CD14-positive monocyte (primary cell): ENCODE results near the gene LYSMD3. TPM values are rescaled to one million over a fixed set of nuclear protein-coding genes. Genes with fewer than 3 reads are reported as not detected.

Experiments
- DNase-seq, 3 donors: peaks; one replicate each; pipeline ENCODE4 v3.0.0-alpha.2; 2011 to 2022
- H2AFZ ChIP-seq: 2 replicates; pipeline ENCODE4 v1.6.0; 2012; ENCODE audit warnings: mild to moderate bottlenecking, low read depth, low read length, inconsistent platforms; ENCODE audit not compliant: insufficient read depth, poor library complexity, severe bottlenecking
- H3K27ac ChIP-seq, 2 donors: 1 replicate in 1 of 2; 2 replicates in 1 of 2; pipeline ENCODE4 v1.5.1; 2012 to 2013; ENCODE audit warnings: low read length in 2 of 2, control low read depth in 1 of 2, inconsistent platforms in 1 of 2, low read depth in 1 of 2, mild to moderate bottlenecking in 1 of 2
- H3K27me3 ChIP-seq, 2 donors: one replicate each; pipeline versions ENCODE4 v1.6.0 to v1.6.1; 2011 to 2013; ENCODE audit warnings: low read length in 2 of 2; ENCODE audit not compliant: control insufficient read depth in 2 of 2, insufficient read depth in 2 of 2
- H3K36me3 ChIP-seq, 2 donors: replicated peaks in 1 of 2; 1 replicate in 1 of 2; 2 replicates in 1 of 2; pipeline versions ENCODE4 v1.5.1 to v1.6.1; 2012 to 2013; ENCODE audit warnings: low read length in 2 of 2, control low read depth in 1 of 2, inconsistent platforms in 1 of 2, mild to moderate bottlenecking in 1 of 2; ENCODE audit not compliant: insufficient read depth in 2 of 2, control insufficient read depth in 1 of 2
- H3K4me1 ChIP-seq, 2 donors: 1 replicate in 1 of 2; 2 replicates in 1 of 2; pipeline versions ENCODE4 v1.5.1 to v1.6.1; 2012 to 2013; ENCODE audit warnings: low read length in 2 of 2, control low read depth in 1 of 2, inconsistent platforms in 1 of 2, mild to moderate bottlenecking in 1 of 2, moderate library complexity in 1 of 2; ENCODE audit not compliant: insufficient read depth in 2 of 2, control insufficient read depth in 1 of 2
- H3K4me2 ChIP-seq: replicated peaks from 2 replicates; pipeline ENCODE3; 2012; ENCODE audit warnings: low read length, moderate library complexity, mild to moderate bottlenecking; ENCODE audit not compliant: poor library complexity, severe bottlenecking; ENCODE audit errors: extremely low read depth
- H3K4me3 ChIP-seq, 3 experiments: fragments of 200-600 bp in 1 of 3; sonication (generic) in 1 of 3; replicated peaks in 1 of 3; 1 replicate in 2 of 3; 2 replicates in 1 of 3; pipeline ENCODE4 v1.5.1; 2011 to 2013; ENCODE audit warnings: low read length in 3 of 3, mild to moderate bottlenecking in 3 of 3, control low read depth in 2 of 3, low read depth in 2 of 3, inconsistent platforms in 1 of 3, moderate library complexity in 1 of 3
- H3K79me2 ChIP-seq: 2 replicates; pipeline ENCODE4 v1.6.0; 2012; ENCODE audit warnings: mild to moderate bottlenecking, control low read depth, inconsistent platforms, low read length, moderate library complexity; ENCODE audit not compliant: insufficient read depth
- H3K9ac ChIP-seq: 2 replicates; pipeline ENCODE4 v1.6.0; 2017; ENCODE audit warnings: low read length, mild to moderate bottlenecking; ENCODE audit not compliant: insufficient read depth, poor library complexity, severe bottlenecking
- H3K9me3 ChIP-seq, 2 donors: replicated peaks in 1 of 2; 1 replicate in 1 of 2; 2 replicates in 1 of 2; pipeline versions ENCODE4 v1.5.1 to v1.6.1; 2012 to 2013; ENCODE audit warnings: low read length in 2 of 2, control low read depth in 1 of 2; ENCODE audit not compliant: control insufficient read depth in 1 of 2, insufficient read depth in 1 of 2
- H4K20me1 ChIP-seq: 2 replicates; pipeline ENCODE4 v1.6.0; 2012; ENCODE audit warnings: mild to moderate bottlenecking, low read length, control low read depth, moderate library complexity; ENCODE audit not compliant: insufficient read depth
- H3K27ac Mint-ChIP-seq, 7 donors: one replicate each; pipeline ENCODE4 v1.8.0; 2020; ENCODE audit warnings: mild to moderate bottlenecking in 7 of 7, mixed read lengths in 7 of 7, moderate library complexity in 6 of 7, inconsistent platforms in 2 of 7
- H3K27me3 Mint-ChIP-seq, 3 donors: one replicate each; pipeline ENCODE4 v1.8.0; 2021 to 2022; ENCODE audit warnings: low read depth in 3 of 3, mild to moderate bottlenecking in 3 of 3, mixed read lengths in 3 of 3, moderate library complexity in 3 of 3, inconsistent platforms in 1 of 3
- H3K36me3 Mint-ChIP-seq, 2 donors: one replicate each; pipeline ENCODE4 v1.8.0; 2020; ENCODE audit warnings: mixed read lengths in 2 of 2, inconsistent platforms in 1 of 2, mild to moderate bottlenecking in 1 of 2
- H3K4me1 Mint-ChIP-seq: one replicate; pipeline ENCODE4 v1.8.0; 2020; ENCODE audit warnings: mild to moderate bottlenecking, mixed read lengths
- H3K4me3 Mint-ChIP-seq, 2 donors: one replicate each; pipeline ENCODE4 v1.8.0; 2020; ENCODE audit warnings: mild to moderate bottlenecking in 2 of 2, mixed read lengths in 2 of 2, moderate library complexity in 1 of 2
- H3K9me3 Mint-ChIP-seq, 7 donors: one replicate each; pipeline ENCODE4 v1.8.0; 2020 to 2022; ENCODE audit warnings: mixed read lengths in 7 of 7, mild to moderate bottlenecking in 6 of 7, moderate library complexity in 6 of 7, inconsistent platforms in 2 of 7
- WGBS: methylation state at CpG from one replicate; pipeline ENCODE4 v1.1.5; 2013; ENCODE audit warnings: missing lambda C conversion rate; ENCODE audit not compliant: insufficient coverage; 5-methylcytosine and 5-hydroxymethylcytosine counted together
- intact Hi-C, 2 donors: fragments of 100-400 bp; cut with micrococcal nuclease; formaldehyde crosslinking; loops; one replicate each; pipeline versions ENCODE4 v1.15.0 to v1.15.1; 2023
- polyA plus RNA-seq, 3 donors: library from polyadenylated mRNA; depleted of rRNA in 1 of 3; unstranded in 2 of 3; stranded (reverse) in 1 of 3; fragments of 300-500 nt in 2 of 3; fragments of >200 nt in 1 of 3; fragmentation: Illumina TruSeq in 2 of 3; gene quantifications; 1 replicate in 2 of 3; 2 replicates in 1 of 3; pipeline ENCODE4 v1.2.3, GENCODE V29; 2012 to 2021
- TF ChIP-seq, protein P1 (sequence below): fragments of 200-600 bp; IDR thresholded peaks from one replicate; pipeline ENCODE4 v1.8.0; 2022; ENCODE audit warnings: antibody characterized with exemption, mild to moderate bottlenecking

The LYSMD3 gene
- polyA plus RNA-seq, 3 donors, result 6.0 to 12.1 (median 8.4) TPM

GRCh38 chr5:90483206-90483605 is 46.2 kb downstream of the LYSMD3 start:
- H3K4me1 ChIP-seq, result no peaks in the 10 kb centered on the region
- H2AFZ ChIP-seq, result no peak overlapping the region
- no peak overlapping the region for H3K4me3 ChIP-seq
- Mint-ChIP-seq H3K36me3 (no peaks in the 10 kb centered on the region), H3K4me1 (no peaks in the 10 kb centered on the region), H3K9me3 (peaks cover 0 to 4% (median 0%) of the 10 kb centered on the region in 7 donors), H3K4me3 (no peak overlapping the region), H3K27me3 (peaks cover 0 to 5% (median 3%) of the 10 kb centered on the region in 3 donors), H3K27ac (no peak overlapping the region)
- no peaks in the 10 kb centered on the region for H4K20me1 ChIP-seq
- no peak for DNase-seq
- TF ChIP-seq, protein P1, sequence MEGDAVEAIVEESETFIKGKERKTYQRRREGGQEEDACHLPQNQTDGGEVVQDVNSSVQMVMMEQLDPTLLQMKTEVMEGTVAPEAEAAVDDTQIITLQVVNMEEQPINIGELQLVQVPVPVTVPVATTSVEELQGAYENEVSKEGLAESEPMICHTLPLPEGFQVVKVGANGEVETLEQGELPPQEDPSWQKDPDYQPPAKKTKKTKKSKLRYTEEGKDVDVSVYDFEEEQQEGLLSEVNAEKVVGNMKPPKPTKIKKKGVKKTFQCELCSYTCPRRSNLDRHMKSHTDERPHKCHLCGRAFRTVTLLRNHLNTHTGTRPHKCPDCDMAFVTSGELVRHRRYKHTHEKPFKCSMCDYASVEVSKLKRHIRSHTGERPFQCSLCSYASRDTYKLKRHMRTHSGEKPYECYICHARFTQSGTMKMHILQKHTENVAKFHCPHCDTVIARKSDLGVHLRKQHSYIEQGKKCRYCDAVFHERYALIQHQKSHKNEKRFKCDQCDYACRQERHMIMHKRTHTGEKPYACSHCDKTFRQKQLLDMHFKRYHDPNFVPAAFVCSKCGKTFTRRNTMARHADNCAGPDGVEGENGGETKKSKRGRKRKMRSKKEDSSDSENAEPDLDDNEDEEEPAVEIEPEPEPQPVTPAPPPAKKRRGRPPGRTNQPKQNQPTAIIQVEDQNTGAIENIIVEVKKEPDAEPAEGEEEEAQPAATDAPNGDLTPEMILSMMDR, result no peak
- no peak overlapping the region for H3K4me2 ChIP-seq
- H3K9ac ChIP-seq, result no peak overlapping the region
- H3K36me3 ChIP-seq, result no peaks in the 10 kb centered on the region
- H3K27ac ChIP-seq, result no peak overlapping the region
- intact Hi-C loops, result no loop called here
- H3K27me3 ChIP-seq, result no peaks in the 10 kb centered on the region
- no peaks in the 10 kb centered on the region for H3K9me3 ChIP-seq
- 85% methylated on average over 5 of the region's 8 CpGs for WGBS
- no peaks in the 10 kb centered on the region for H3K79me2 ChIP-seq

DNA sequence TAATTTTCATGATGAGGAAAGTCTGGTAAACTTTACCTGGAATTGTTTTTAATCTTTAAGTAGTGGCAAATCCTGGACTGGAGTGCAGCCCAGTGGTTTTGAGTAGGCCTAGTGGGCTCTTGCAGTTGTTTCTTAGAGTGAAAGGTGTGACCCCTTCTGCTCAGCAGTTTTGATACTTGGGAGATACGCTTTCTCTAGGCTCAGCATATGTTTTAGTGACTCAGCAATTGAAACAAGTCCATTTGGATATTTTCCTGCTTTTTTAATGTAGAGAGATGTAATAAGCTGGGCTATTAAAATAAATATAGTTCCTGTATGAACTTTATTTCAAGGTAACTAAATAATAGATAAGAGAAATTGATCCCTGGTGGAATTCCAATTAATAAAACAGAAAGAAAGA is 48.7 kb downstream of the LYSMD3 start:
- no peaks in the 10 kb centered on the region for H3K79me2 ChIP-seq
- no peak overlapping the region for H2AFZ ChIP-seq
- no peak overlapping the region for H3K4me2 ChIP-seq
- no peaks in the 10 kb centered on the region for H4K20me1 ChIP-seq
- no peaks in the 10 kb centered on the region for H3K36me3 ChIP-seq
- H3K4me3 ChIP-seq, result no peak overlapping the region
- no peaks in the 10 kb centered on the region for H3K36me3 Mint-ChIP-seq
- H3K27ac ChIP-seq, result no peak overlapping the region
- H3K27ac Mint-ChIP-seq, result no peak overlapping the region
- no peaks in the 10 kb centered on the region for H3K4me1 ChIP-seq
- DNase-seq, result no peak
- H3K27me3 Mint-ChIP-seq, result peaks cover under 1 to 5% (median 3%) of the 10 kb centered on the region in 3 donors
- H3K27me3 ChIP-seq, result no peaks in the 10 kb centered on the region
- no peak overlapping the region for H3K4me3 Mint-ChIP-seq
- TF ChIP-seq, protein P1, result no peak
- peaks cover 0 to 4% (median 0%) of the 10 kb centered on the region in 7 donors for H3K9me3 Mint-ChIP-seq
- H3K9ac ChIP-seq, result no peak overlapping the region
- no peaks in the 10 kb centered on the region for H3K4me1 Mint-ChIP-seq
- H3K9me3 ChIP-seq, result no peaks in the 10 kb centered on the region
- WGBS, result no CpG with 5 or more reads among the region's 1 CpG
- intact Hi-C loops, result no loop called here
